ENCODE data around the gene NADSYN1. TPM values are rescaled to one million over a fixed set of nuclear protein-coding genes. Genes with fewer than 3 reads are reported as not detected.
"Not testable (repeated sequence)": the region's sequence is repeated elsewhere in the genome, so short reads cannot be mapped to it uniquely, and the experiment has no call there.

The NADSYN1 gene
- total RNA-seq, 2 donors from 2014 or later = 18.0 to 18.8 TPM

- no peak overlapping the region for H3K4me3 ChIP-seq
- DNase-seq (ENCODE audit: low spot score) = no peak
- no peaks in the 10 kb centered on the region for H3K36me3 ChIP-seq
- no peak overlapping the region for H3K27ac ChIP-seq
- TF ChIP-seq, protein P1, sequence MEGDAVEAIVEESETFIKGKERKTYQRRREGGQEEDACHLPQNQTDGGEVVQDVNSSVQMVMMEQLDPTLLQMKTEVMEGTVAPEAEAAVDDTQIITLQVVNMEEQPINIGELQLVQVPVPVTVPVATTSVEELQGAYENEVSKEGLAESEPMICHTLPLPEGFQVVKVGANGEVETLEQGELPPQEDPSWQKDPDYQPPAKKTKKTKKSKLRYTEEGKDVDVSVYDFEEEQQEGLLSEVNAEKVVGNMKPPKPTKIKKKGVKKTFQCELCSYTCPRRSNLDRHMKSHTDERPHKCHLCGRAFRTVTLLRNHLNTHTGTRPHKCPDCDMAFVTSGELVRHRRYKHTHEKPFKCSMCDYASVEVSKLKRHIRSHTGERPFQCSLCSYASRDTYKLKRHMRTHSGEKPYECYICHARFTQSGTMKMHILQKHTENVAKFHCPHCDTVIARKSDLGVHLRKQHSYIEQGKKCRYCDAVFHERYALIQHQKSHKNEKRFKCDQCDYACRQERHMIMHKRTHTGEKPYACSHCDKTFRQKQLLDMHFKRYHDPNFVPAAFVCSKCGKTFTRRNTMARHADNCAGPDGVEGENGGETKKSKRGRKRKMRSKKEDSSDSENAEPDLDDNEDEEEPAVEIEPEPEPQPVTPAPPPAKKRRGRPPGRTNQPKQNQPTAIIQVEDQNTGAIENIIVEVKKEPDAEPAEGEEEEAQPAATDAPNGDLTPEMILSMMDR (IDR thresholded peaks at IDR 0.05) = no peak
- H3K4me1 ChIP-seq = no peaks in the 10 kb centered on the region
- peaks cover 6 to 44% of the 10 kb centered on the region in 2 donors for H3K9me3 ChIP-seq
- H3K27me3 ChIP-seq = no peaks in the 10 kb centered on the region
Measured at GRCh38 chr11:71507102-71507501, 54.1 kb downstream of the NADSYN1 start.

DNA sequence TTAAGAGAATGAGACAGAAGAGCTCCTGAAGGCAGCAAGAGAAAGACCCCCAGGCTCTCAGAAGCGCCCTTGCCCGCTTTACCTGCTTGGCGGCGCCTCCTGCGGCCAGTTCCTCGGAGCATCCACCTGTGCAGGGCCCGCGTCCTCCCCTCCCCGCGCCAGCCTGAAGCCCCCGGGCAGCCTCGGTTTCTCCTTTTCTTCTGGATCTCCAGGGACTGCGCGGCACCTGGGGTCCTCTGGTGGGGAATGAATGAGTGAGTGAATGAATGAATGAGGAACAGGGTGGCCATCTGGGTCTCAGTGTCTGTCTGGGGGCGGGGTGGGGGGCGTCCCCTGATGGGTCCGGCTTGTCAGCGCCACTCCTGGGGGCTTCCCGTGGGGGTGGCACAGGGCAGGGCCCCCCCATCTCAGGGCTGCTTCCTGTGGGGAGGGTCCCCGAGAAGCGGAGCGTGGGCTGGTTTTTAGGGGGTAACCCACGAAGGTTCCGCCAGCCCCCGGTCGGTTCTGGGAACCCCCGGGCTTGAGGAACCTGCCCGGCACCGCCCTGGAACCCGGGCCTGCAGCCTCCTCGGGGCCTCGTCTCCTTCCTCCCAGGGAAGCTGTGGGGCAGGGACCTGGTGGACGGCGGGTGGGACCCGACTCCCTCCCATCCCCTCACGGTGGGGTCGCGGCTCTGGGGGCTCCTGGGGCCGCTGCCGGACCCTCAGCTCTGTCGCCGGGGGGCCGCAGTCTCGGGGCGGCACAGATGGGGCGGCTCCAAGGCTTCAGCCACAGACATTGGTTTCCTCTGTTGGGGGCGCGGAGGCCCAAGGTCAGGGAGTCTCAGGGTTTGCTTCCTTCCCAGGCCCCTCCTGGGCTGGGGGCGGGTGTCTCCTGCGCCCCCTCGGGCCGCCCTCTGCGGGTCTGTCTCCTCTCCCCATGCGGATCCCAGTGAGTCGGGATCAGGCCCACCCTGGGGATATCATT, 65.8 kb downstream of the NADSYN1 start:
- Histone ChIP-seq H3K27me3 (no peaks in the 10 kb centered on the region), H3K9me3 (no peaks in the 10 kb centered on the region), H3K27ac (no peak overlapping the region), H3K36me3 (no peaks in the 10 kb centered on the region), H3K4me3 (no peak overlapping the region), H3K4me1 (no peaks in the 10 kb centered on the region)
- DNase-seq (ENCODE audit: low spot score) = no peak
- TF ChIP-seq, protein P1 (IDR thresholded peaks at IDR 0.05) = no peak

DNA sequence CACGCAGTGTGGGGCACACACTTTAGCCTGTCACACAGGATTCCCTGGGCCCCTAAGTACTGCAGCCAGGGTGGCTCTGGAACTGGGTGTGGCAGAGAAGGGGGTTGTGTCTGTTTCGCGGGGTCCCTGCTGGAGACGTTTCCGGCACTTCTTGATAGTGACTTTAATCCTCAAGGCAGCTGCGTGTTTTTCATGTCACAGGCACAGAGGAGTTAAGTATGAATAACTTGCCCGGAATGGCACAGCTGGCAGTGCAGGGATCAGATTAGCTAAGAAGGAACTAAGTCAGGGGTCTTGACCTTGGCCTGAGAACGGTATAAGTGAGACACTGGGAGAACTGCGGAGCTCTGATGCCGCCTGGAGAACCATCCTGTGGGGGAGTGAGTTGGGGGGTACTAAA, 66.5 kb downstream of the NADSYN1 start:
- Histone ChIP-seq H3K4me1 (no peaks in the 10 kb centered on the region), H3K9me3 (no peaks in the 10 kb centered on the region), H3K4me3 (no peak overlapping the region), H3K27me3 (no peaks in the 10 kb centered on the region), H3K36me3 (no peaks in the 10 kb centered on the region), H3K27ac (no peak overlapping the region)
- TF ChIP-seq, protein P1 (IDR thresholded peaks at IDR 0.05) = no peak
- DNase-seq (ENCODE audit: low spot score) = no peak

- DNase-seq (ENCODE audit: low spot score) = no peak
- Histone ChIP-seq H3K27me3 (no peaks in the 10 kb centered on the region), H3K36me3 (no peaks in the 10 kb centered on the region), H3K9me3 (no peaks in the 10 kb centered on the region), H3K4me1 (no peaks in the 10 kb centered on the region), H3K4me3 (no peak overlapping the region), H3K27ac (no peak overlapping the region)
- TF ChIP-seq, protein P1 (IDR thresholded peaks at IDR 0.05) = no peak
Measured at GRCh38 chr11:71525188-71525937, 72.4 kb downstream of the NADSYN1 start.

GRCh38 chr11:71525938-71526495, 73.0 kb downstream of the NADSYN1 start:
- TF ChIP-seq, protein P1 (IDR thresholded peaks at IDR 0.05) = no peak
- no peaks in the 10 kb centered on the region for H3K9me3 ChIP-seq
- peak; percentile 13 for DNase-seq (ENCODE audit: low spot score)

DNA sequence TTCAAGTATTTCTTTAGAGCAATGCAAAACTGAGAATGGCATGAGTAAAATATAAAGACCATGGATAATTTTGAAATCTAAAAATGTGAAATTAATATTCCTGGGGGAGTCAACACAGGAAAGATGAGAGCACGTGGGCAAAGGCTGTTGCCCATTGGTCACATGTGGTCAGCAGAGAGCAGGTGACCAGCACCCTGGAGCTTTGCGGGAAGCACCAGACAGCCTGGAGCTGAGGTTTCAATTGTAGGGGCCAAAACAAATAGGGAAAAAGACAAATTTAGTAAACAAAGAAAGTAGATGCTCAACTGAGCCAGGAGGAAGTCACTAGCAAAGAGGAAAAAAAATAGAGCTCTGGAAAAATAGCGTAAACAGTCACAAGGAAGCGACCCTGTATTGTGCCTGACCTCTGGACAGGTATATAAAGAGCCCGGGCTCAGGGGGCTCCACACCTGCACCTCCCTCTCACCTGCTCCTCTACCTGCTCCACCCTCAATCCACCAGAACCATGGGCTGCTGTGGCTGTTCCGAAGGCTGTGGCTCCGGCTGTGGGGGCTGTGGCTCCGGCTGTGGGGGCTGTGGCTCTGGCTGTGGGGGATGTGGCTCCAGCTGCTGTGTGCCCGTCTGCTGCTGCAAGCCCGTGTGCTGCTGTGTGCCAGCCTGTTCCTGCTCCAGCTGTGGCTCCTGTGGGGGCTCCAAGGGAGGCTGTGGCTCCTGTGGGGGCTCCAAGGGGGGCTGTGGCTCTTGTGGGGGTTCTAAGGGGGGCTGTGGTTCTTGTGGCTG, 74.0 kb downstream of the NADSYN1 start, which contains the start of gene KRTAP5-7:
TSS of gene KRTAP5-7 (plus strand) at position 472 of the 780 bp plus-strand sequence. CDS start at position 506, 34 bp downstream.
- not testable (repeated sequence) for H3K36me3 ChIP-seq, H3K27me3 ChIP-seq, H3K9me3 ChIP-seq

More at GRCh38 chr11:71525938-71526495, 73.0 kb downstream of the NADSYN1 start:
- Histone ChIP-seq H3K4me3 (no peak overlapping the region), H3K4me1 (no peaks in the 10 kb centered on the region), H3K27me3 (no peaks in the 10 kb centered on the region), H3K36me3 (no peaks in the 10 kb centered on the region), H3K27ac (no peak overlapping the region)

More for the DNA sequence above, 74.0 kb downstream of the NADSYN1 start, which contains the start of gene KRTAP5-7:
- not testable (repeated sequence) for H3K4me1 ChIP-seq, H3K27ac ChIP-seq, H3K4me3 ChIP-seq
- peak; percentile 9 for DNase-seq (ENCODE audit: low spot score)
